ENCODE results near the gene GZF1. TPM values are rescaled to one million over a fixed set of nuclear protein-coding genes. Genes with fewer than 3 reads are reported as not detected.

The GZF1 gene
- total and polyA plus RNA-seq, 2 donors (not counting 1 experiment from before 2014, with no cell fraction given) = 12.5 to 49.0 TPM

DNA sequence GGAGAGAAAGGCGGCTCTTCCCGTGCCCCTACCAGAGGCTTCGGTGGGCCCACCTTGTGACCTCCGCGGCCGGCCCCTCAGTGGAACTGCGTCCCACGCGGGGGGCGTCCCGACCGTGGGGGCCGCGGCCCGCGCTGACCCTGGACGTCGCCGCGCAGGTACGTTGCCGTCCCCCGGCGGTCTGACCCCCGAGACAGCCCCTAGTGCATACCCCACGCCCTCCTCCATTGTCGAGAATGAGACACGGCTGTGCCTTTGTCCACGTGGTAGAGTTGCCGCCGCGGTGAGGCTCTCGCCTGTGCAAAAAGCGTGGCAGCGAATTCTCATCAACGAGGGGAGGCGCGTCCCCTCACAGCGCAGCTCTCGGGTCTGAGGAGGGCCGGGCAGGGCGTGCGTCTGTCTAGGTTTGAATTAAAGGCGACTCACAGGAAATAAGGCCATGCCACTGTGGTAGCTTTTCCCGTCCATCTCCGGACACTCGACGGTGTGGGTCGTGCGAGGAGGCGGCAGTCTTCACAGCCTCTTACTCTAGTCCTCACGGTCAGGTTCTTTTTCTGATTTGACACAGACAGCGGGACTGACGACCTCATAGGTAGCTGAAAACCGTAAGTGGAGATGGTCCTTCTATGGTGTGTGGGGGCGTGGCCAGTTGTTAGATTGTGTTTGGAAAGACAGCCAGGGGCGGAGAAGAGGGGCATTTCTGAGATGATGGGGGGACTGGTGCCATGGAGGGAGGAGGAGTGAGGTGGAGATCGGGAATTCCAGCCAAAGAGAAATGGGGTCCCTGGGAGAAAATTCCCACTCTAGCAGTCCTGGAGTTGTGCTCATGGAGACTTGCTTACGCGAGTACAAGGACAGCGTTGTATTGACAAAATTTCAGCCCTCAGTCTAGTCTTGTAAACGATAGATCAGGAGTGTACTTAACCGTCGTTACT is 10.8 kb upstream of the GZF1 start:
- ATAC-seq (ENCODE audit: low read depth) (peak; percentile 16), DNase-seq (peak; percentile 81)
- H4K20me1 ChIP-seq (ENCODE audit: control insufficient read depth, insufficient read depth, low read length, poor library complexity, severe bottlenecking) = peaks cover 4% of the 10 kb centered on the region
- peak overlapping the region; percentile 82 to 96 (median 85) for H3K4me3 ChIP-seq (ENCODE audit: control extremely low read depth in 1 of 5, extremely low read depth in 1 of 5, insufficient read depth in 1 of 5, low read depth in 2 of 5, low read length in 4 of 5)
- Mint-ChIP-seq H3K4me3 (peak overlapping the region; percentile 97), H3K27me3 (no peaks in the 10 kb centered on the region), H3K4me1 (peaks cover 30% of the 10 kb centered on the region), H3K9me3 (ENCODE audit: insufficient read depth) (no peaks in the 10 kb centered on the region), H3K27ac (peak overlapping the region; percentile 99)
- peak overlapping the region; percentile 96 to 98 for H3K27ac ChIP-seq (ENCODE audit: low read length in 2 of 2)
- CTCF ChIA-PET = interaction anchor here (1.0 to 3.3 kb wide), 6 partner anchors 12 to 95 kb away, joined by 3 to 36 read pairs (median 9); partner anchors contain the start of gene NAPB
- H3K9me3 ChIP-seq (ENCODE audit: control extremely low read depth in 1 of 3, control insufficient read depth in 2 of 3, insufficient read depth in 1 of 3, low read length in 2 of 3) = no peaks in the 10 kb centered on the region
- H2AFZ ChIP-seq (ENCODE audit: insufficient read depth, low read depth, low read length, poor library complexity, severe bottlenecking) = peak overlapping the region; percentile 43
- 4% methylated on average over 59 of the region's 64 CpGs for WGBS (ENCODE audit: insufficient coverage)
- peaks cover 19 to 23% of the 10 kb centered on the region in 2 donors for H3K4me1 ChIP-seq (ENCODE audit: control insufficient read depth in 2 of 2, insufficient read depth in 2 of 2, low read length in 2 of 2)
- H3K9ac ChIP-seq (ENCODE audit: low read length) = peak overlapping the region; percentile 92
- no peaks in the 10 kb centered on the region for H3K27me3 ChIP-seq (replicated peaks in 1 of 4; ENCODE audit: control extremely low read depth in 1 of 4, control insufficient read depth in 3 of 4, insufficient read depth in 4 of 4, low read length in 3 of 4)
- H3K79me2 ChIP-seq (ENCODE audit: control insufficient read depth, insufficient read depth, low read length) = peaks cover 53% of the 10 kb centered on the region
- peaks cover 3 to 15% of the 10 kb centered on the region in 2 experiments for H3K36me3 ChIP-seq (replicated peaks in 1 of 2; ENCODE audit: control extremely low read depth in 1 of 2, control insufficient read depth in 1 of 2, extremely low read depth in 1 of 2, insufficient read depth in 2 of 2, low read length in 1 of 2)
- peak overlapping the region; percentile 77 for H3K4me2 ChIP-seq (replicated peaks; ENCODE audit: low read depth, low read length, poor library complexity, severe bottlenecking)
- no peak for TF ChIP-seq EZH2 (IDR thresholded peaks at IDR 0.05; ENCODE audit: borderline replicate concordance, insufficient read depth, low read depth, low read length, poor library complexity, severe bottlenecking)
- no peak for TF ChIP-seq CTCF (IDR thresholded peaks at IDR 0.05)
- intact Hi-C loops (cut with micrococcal nuclease) = loop anchor here (1.0 kb wide), 1 partner anchor 7 kb away; no protein-coding TSS in a partner anchor
- POLR2A ChIA-PET = interaction anchor here (1.3 to 2.6 kb wide), 6 partner anchors 8 to 1844 kb away, joined by 4 to 30 read pairs (median 12); partner anchors contain the start of genes ENTPD6, GZF1 and NAPB
